GM12891 (cell line): ENCODE results near the gene NKX6-2.
"Not testable (repeated sequence)": the region's sequence is repeated elsewhere in the genome, so short reads cannot be mapped to it uniquely, and the experiment has no call there.

Experiments used
- DNase-seq: peaks from one replicate; pipeline ENCODE4 v3.0.0; 2011; ENCODE audit warnings: low spot score; ENCODE audit not compliant: insufficient read length
- FAIRE-seq: peaks from 2 replicates; lab custom pipeline; 2011; peaks lifted over from hg19 to GRCh38; lab: Jason Lieb, UNC
- PAX5 ChIP-seq: IDR thresholded peaks from 2 replicates; pipeline ENCODE4 v1.6.1; 2011; ENCODE audit warnings: low read length, moderate library complexity, mild to moderate bottlenecking; ENCODE audit not compliant: insufficient read depth, severe bottlenecking
- POLR2A ChIP-seq: IDR thresholded peaks from 2 replicates; pipeline ENCODE4 v1.6.1; 2011; ENCODE audit warnings: low read depth, low read length, control low read depth
- POLR2AphosphoS5 ChIP-seq: IDR thresholded peaks from 2 replicates; pipeline ENCODE4 v1.6.1; 2011; ENCODE audit warnings: low read depth, low read length, control low read depth
- POU2F2 ChIP-seq: IDR thresholded peaks from 2 replicates; pipeline ENCODE4 v1.6.1; 2011; ENCODE audit warnings: low read depth, mild to moderate bottlenecking, control low read depth, low read length, moderate library complexity
- SPI1 ChIP-seq: IDR thresholded peaks from 2 replicates; pipeline ENCODE4 v1.6.1; 2011; ENCODE audit warnings: low read depth, low read length, control low read depth
- TAF1 ChIP-seq: IDR thresholded peaks from 2 replicates; pipeline ENCODE4 v1.6.1; 2011; ENCODE audit warnings: low read depth, low read length, control low read depth

Gene NKX6-2

GRCh38 chr10:132827423-132827789, 41.5 kb upstream of the NKX6-2 start:
- no peak for DNase-seq
- TF ChIP-seq POLR2AphosphoS5: no peak
- no peak for TF ChIP-seq PAX5
- no peak for TF ChIP-seq TAF1
- TF ChIP-seq POU2F2: no peak
- TF ChIP-seq SPI1: no peak
- no peak for TF ChIP-seq POLR2A
- no peak for FAIRE-seq

DNA sequence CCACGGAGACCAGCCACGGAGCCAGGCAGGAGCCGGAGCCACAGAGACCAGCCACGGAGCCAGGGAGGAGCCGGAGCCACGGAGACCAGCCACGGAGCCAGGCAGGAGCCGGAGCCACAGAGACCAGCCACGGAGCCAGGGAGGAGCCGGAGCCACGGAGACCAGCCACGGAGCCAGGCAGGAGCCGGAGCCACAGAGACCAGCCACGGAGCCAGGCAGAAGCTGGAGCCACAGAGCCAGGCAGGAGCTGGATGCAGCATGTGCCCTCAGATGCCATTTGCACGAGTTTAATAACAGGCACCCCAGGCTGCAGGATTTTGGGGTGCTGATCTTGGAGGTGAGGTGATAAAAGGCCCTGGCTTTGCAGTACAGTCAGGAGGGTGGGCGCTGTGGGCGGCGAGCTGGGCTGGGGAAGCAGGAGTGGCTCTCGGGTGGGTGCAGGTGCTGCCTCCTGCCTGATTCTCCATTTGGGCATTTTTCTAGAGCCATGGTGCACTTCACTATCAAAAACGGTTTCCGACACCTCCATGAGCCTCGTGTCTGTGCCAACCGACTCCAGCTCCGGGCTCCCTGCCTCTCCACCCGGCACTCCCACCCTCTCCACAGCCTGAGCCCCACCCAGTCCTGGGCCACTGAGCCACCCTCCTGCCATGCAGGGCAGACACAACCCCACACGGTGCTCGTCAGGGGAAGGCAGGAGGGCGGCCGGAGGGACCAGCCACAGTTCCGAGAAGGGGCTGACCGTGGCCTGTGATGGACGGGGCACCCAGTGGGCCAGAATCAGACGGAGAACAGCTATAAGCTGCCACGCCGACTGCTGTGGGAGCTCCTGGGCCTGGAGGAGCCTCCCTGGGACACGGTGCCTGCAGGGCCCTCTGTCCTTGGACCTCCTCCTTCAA, 40.8 kb upstream of the NKX6-2 start:
- TF ChIP-seq SPI1: no peak
- TF ChIP-seq TAF1: no peak
- no peak for TF ChIP-seq PAX5
- no peak for TF ChIP-seq POU2F2
- no peak for TF ChIP-seq POLR2AphosphoS5
- TF ChIP-seq POLR2A: no peak
- DNase-seq (no peak), FAIRE-seq (no peak)

- FAIRE-seq: not testable (repeated sequence)
Observed at GRCh38 chr10:132825783-132826523, 40.0 kb upstream of the NKX6-2 start.

GRCh38 chr10:132820056-132820455, 34.1 kb upstream of the NKX6-2 start:
- TF ChIP-seq SPI1 (no peak), POLR2AphosphoS5 (no peak), POLR2A (no peak), POU2F2 (no peak), TAF1 (no peak), PAX5 (no peak)
- no peak for FAIRE-seq
- DNase-seq: no peak

More at GRCh38 chr10:132825783-132826523, 40.0 kb upstream of the NKX6-2 start:
- DNase-seq: not testable (repeated sequence)

- FAIRE-seq: no peak
- no peak for DNase-seq
- TF ChIP-seq PAX5 (no peak), POLR2A (no peak), POLR2AphosphoS5 (no peak), POU2F2 (no peak), TAF1 (no peak), SPI1 (no peak)
Observed at GRCh38 chr10:132817701-132818211, 31.8 kb upstream of the NKX6-2 start.

GRCh38 chr10:132816718-132817117, 30.8 kb upstream of the NKX6-2 start:
- DNase-seq (no peak), FAIRE-seq (no peak)
- TF ChIP-seq POLR2AphosphoS5: no peak
- TF ChIP-seq POU2F2: no peak
- TF ChIP-seq POLR2A: no peak
- TF ChIP-seq TAF1: no peak
- no peak for TF ChIP-seq SPI1
- no peak for TF ChIP-seq PAX5

- FAIRE-seq (no peak), DNase-seq (no peak)
- TF ChIP-seq TAF1 (no peak), POLR2AphosphoS5 (no peak), POLR2A (no peak), SPI1 (no peak)
Observed at GRCh38 chr10:132815168-132815857, 29.4 kb upstream of the NKX6-2 start.

DNA sequence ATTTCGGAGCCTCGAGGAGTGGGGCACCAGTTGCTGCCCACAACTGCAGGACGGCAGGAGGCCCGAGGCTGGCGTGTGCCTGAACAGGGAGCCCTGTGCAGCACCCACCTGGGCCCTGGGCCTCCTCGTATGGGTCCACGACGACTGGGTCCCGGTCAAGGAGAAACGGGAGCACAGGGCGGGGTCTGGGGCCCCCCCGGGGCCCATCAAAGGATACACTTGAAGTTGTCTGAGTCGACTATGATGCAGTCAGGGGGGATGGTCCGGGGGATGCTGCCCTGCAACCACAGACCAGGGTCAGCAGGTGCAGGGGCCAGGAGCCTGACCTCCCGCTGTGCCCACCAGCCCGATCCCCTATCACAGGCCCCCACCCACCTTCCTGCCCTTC, 28.5 kb upstream of the NKX6-2 start:
- DNase-seq (no peak), FAIRE-seq (no peak)
- TF ChIP-seq POU2F2 (no peak), POLR2AphosphoS5 (no peak), PAX5 (no peak), SPI1 (no peak), POLR2A (no peak), TAF1 (no peak)

- no peak for DNase-seq
- TF ChIP-seq TAF1 (no peak), POLR2A (no peak), POLR2AphosphoS5 (no peak), POU2F2 (no peak), PAX5 (no peak), SPI1 (no peak)
- no peak for FAIRE-seq
Observed at GRCh38 chr10:132813560-132814468, 27.9 kb upstream of the NKX6-2 start.
